Fibroblast of peridontal ligament (primary cell): Measurements from ENCODE around the gene CLEC5A.
"Not testable (repeated sequence)": the region's sequence is repeated elsewhere in the genome, so short reads cannot be mapped to it uniquely, and the experiment has no call there.

Experiments
- DNase-seq: peaks from one replicate; pipeline ENCODE4 v3.0.0-alpha.2; 2010; ENCODE audit errors: extremely low read depth

Gene CLEC5A

DNA sequence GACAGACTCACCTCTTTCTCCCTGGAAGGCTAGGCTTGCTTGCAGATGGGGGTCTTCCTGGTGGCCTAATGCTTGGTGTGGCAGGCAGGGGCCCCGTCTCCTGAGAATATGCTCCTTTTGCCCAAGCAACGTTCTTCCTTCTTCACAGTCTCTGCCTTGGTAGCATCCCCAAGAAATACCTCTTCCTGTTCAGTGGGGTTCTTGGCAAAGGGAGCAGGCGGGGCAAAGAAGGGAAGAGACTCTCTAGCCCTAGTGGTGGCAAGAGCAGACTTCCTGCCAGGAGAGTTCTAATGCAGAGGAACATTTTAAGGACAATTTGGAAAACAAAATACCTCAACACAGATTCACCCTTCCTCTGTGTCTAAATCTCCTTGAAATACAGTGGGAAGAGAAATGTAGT is at the start of gene CLEC5A:
TSS of gene CLEC5A (minus strand) at position 179 of the 400 bp plus-strand sequence. CDS start 682 bp downstream, outside the sequence.
- DNase-seq = no peak

DNA sequence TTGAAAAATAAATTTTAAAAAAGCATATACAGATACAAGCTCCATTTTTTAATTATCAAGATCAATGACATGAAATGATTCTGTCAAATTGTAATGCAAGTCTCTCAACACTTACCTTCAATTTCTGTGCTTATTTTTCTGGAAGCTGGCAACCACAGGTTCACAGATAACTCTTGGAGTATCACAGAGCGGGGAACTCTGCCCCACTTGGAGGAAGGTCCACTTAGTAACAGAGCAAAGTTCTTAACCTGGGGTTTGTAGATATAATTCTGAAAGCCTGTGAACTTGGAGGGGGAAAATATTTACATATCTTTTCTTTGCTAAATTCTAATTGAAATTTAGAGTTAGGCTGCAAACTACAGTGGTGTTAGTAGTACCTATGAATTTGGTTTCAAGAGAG is 46.6 kb upstream of the CLEC5A start:
- DNase-seq = no peak

DNA sequence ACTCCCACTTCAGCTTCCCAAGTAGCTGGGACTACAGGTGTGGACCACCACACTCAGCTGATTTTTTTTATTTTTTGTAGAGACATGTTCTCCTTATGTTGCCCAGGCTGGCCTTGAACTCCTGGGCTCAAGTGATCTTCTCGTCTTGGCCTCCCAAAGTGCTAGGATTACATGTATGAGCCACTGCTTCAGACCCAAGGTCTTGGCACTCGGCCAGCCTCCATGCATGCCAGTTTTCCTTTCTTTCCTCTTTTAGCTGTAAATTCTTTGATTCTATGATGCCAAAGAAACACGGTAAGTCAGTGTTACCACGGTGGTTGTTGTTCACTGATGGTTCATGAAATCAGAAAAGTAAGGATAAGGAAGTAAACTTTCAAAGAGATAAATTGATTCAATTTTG is 45.9 kb upstream of the CLEC5A start:
- no peak for DNase-seq

DNA sequence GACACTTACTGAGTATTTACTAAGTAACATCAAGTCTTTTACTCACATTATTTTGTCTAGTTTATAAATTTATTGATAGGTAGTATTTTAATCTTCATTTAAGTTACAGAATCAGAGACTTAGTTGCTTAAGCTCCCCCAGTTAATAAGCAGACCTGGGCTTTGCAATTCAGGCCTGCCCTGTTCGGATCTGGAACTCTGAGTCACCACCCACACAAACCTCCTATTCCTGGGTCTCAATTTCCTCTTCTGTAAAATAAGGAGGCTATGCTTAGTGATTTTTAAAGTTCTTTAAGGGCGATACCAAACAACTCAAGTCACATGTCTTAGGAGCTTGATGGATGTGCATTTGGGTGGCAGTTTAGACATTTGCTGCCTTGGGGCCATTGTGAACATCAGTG is 45.4 kb upstream of the CLEC5A start:
- DNase-seq = no peak

DNA sequence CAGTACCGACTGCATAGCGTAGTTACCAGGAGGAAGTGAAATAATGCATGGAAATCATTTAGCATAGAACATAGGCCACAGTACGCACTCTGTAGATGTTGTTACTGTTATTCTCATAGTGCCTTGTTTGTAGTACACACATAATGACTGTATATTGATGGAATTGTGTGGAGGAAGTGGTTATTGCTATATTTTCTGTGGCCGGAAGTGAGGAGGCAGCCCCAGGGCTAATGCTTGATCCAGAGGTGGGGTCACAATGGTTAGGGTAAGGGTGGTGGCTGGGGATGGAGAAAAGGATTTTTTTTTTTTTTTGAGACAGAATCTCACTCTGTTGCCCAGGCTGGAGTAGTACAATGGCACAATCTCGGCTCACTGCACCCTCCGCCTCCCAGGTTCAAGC is 44.4 kb upstream of the CLEC5A start:
- no peak for DNase-seq

DNA sequence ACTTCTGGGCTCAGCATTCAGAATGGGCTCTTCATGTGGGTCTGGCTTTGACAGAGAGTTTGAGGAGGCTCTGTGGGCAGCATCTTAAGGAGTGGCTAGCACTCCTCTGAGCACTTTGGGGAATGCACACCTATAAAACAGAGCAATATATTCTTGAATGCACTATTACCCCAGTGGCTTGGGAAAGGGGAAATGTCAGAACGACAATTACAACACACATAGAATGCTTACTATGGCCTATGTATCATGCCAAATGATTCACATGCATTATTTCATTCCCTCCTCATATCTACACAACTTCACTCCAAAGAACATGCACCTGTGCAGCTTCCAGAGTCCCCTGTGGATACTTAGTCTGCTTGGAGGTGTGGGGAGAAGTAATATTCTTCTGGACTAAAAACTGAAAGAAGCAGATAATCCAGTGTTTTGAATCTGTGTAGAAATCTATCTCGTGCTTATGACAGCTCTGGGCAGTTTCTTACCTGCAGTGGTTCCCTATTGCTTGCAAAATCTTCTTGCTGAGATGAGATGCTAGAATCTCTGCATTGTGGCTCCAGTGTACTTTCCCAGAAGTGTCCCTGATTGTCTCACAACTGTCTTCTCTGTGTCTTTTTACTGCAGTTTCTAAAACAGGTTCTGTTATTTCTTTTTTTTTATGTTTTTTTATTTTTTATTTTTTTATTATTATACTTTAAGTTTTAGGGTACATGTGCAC is 43.4 kb upstream of the CLEC5A start:
- no peak for DNase-seq

DNA sequence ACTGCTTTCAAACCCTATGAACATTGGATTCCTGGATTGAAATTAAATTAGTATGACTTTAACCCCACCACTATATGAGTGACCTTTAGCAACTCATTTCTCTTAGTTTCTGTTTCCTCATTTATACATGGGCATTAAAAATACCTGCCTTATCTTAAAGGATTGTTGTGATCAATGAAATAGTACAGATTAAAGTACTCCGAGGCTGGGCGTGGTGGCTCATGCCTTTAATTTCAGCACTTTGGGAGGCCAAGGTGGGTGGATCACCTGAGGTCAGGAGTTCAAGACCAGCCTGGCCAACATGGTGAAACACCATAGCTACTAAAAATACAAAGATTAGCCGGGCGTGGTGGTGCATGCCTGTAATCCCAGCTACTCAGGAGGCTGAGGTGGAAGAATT is 41.0 kb upstream of the CLEC5A start:
- not testable (repeated sequence) for DNase-seq

DNA sequence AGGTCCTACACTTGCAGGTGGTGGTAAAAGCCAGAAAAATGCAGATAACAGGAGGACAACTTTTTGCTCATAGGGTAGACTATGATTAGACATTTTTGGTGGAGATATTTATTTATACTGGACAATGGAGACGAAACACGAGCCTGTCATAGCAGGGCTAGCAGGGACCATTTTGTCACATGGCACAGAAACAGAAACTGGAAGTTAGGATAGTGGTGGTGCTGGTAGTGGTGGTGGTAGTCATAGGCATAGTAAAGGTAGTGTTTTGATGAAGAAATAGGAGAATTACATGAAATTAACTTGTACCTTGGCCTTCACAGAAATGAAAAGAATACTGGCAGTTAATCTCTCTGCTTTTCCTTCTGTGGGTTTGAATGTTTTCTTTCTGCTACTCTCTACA is 40.1 kb upstream of the CLEC5A start:
- DNase-seq = no peak

DNA sequence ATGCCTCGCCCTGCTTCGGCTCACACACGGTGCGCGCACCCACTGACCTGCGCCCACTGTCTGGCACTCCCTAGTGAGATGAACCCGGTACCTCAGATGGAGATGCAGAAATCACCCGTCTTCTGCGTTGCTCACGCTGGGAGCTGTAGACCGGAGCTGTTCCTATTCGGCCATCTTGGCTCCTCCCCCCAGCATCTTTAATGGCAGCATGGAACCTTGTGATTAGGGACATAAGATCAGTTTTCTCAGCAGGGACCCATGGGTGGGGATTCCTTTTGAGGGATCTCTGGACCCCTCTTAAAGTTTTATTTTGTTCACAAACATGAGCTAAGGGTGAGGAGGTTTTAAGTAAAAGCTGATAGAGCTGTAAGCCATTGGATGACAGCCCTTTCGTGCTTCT is 39.2 kb upstream of the CLEC5A start:
- DNase-seq = not testable (repeated sequence)

DNA sequence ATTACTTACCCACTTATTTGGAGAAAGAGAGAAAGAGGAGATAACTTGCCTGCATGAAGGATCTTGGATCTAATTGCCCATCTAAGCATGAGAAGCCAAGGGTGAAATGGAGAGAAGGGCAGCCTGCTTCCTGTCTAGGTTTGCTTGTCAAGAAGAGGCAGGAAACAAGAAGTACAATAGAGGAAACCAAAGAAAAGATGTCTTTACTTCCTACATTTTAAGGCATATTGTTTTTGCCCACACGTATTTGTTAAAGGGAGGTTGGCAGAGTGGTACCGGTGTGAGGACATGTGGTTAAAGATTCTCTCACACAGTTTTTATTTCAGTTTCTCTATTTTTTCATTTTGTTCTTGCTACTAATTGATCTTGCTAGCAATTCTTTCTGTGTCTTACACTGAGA is 32.8 kb upstream of the CLEC5A start:
- DNase-seq = no peak

DNA sequence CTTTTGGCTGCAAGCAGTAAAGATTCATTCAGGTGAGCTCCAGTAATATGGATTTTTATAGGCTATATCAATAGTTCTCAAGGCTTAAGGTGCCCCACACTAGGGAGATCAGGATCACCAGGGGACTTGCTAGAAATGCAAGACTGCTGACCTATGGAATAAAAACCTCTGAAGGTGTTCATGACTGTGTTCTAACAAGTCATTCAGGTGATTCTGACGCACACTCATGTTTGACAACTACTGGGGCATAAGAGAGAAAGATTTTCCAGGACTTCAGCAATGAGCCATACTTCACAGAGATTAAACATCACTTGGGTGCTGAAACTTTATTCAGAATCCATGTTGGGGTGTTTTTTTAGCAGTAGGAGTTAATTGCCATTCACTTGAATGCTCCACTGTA is 31.6 kb upstream of the CLEC5A start:
- no peak for DNase-seq

DNA sequence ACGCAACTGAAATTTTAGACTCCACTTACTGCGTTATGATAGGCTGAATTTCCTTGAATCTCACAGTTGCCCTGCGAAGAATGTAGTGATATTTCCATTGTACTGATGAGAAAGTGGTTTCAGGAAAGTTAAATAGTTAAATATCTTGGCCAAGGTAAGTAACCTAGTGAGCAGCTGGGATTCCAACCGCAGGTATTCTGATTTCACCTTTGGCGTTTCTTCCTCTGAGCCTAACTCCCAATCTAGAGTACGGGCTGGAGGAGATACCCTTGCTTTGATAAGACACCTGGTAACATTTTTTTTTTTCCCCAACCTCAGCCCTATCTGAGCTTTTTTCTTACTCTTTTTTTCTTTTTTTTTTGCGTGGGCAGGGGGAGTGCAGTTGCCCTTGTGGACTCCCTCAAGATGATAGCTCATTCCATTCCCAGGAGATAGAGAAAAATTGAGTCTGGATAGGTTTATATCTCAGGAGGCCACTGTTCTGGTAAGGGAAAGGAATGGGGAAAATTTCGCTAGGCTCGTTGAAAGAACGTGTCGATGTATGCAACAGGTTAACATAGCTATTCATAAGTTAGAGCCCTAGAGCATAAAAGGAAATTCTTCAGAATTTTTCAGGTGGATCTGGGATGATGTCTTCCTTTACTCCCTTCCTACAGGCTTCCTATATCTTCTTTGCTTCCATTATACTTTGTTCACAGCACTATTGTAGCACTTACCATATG is 29.9 kb upstream of the CLEC5A start:
- DNase-seq = no peak

DNA sequence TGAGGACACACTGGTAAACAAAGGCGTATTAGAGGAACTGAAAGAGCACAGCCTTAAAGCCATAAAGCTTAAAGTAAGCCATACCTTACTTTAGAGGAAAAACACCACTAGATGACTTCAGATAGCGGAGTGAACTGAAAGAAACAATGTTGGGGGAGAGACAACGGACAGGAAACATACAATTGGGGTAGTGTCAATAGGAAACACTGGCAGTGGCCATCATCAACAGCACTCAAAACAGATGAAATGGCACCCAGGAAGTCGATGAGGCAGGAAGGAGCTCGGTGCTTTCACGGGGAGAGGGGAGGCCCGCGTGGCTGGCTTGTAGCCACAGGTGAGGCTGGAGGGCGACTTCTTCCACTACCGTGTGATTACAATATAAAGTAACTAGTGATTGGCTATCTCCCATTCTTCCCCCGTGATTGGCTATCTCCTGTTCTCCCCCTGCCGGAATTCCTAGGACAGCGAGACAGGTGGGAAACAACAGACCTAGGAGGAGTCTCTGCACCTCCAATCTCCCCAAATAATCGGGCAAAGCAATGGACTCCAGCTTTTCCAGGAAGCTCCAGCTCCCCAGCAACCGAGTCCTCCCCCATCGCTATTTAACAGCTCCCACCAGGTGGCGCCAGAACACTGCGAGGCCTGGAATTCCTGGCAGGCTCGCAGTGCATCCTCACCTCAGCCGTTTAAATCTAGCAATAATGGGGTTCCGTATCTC is 29.2 kb upstream of the CLEC5A start:
- peak; percentile 41 for DNase-seq

DNA sequence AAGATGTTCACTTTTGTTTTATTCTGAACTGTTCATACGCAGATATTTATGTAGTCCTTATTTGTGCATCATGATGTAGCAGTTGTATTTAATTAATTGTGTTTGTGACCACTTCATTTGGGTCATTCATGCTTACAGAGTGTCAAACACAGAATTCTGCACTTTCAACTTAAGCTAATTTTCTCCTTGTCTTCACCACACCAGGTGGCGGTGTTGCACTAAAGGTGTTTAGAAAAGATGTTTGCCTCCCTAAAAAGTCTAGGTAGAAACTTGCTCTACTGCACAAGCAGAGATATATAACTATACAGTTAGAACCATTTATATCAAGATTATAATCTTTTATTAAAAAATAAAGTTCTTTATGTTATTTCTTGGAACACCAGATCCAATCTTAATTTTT is 28.1 kb upstream of the CLEC5A start:
- no peak for DNase-seq

DNA sequence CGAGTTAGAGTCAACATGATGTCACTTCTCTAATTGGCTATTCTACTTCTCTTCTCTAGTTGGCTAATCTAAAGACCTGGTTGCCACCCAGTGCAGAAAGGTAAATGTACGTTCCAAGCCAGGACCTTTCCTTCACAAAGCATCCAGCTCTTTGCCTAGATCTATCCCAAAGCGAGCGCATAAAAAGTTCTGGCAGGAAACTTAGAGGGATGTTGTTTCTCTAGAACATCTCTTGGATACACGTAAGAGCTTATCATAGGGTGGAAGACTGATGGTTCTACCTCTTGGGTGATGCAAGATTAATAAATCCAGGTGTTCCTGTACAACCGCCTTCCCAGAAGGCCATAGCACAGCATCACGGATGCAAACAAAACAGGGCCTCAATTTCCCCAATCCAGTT is 26.9 kb upstream of the CLEC5A start, which contains the start of gene TAS2R38:
TSS of gene TAS2R38 (minus strand) at position 101 of the 400 bp plus-strand sequence. CDS start at position 17, 84 bp downstream.
- no peak for DNase-seq

DNA sequence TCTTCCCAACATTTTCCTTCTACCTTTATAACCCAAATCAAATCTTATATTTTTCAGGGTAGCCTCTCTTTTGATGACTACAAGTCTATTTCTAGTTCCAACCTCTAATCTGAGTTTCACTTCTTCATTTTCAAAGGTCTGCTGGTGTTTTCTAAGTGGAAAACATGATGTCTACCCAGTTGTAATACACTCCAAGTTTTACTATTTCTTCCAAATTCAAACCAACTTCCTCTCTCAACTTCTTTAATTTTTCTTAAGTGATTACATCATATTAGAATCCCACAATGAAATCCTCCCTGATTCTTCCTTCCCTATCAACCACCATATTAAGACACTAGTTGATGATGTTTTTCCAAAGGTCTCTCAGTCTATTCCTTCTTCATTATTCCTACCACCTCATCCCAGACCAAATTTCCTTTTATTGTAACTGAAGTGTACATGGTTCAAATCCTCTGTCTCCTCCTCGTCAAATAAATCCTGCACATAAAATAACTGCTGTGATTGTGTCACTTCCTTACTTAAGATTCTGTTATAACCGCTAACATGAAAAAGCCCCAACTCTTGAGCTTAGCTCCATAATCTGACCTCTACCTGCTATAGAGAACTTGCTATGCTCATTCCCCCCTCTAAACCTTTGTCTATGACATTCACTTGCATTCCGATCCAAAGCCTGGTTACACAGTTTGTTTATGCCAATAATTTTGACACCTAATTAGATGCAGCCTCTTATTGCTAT is 14.1 kb upstream of the CLEC5A start:
- DNase-seq = no peak

DNA sequence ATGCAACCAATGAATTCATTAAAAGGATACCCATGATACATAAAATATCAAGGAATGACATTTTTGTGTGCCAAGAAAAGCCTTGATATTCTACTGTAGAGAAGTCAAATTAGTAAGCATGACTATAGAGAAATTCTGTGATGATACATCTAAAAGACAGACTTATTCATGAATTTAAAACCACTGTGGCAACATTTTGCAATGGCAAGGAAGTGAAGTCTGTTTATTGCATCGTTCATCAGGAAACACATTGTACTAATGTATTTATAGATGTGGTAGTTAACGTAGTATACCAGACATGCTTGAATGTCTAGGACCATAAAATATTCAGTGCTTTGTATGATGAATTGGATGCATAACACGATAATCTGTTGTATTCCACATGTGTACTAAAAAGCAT is 9.3 kb upstream of the CLEC5A start:
- no peak for DNase-seq

DNA sequence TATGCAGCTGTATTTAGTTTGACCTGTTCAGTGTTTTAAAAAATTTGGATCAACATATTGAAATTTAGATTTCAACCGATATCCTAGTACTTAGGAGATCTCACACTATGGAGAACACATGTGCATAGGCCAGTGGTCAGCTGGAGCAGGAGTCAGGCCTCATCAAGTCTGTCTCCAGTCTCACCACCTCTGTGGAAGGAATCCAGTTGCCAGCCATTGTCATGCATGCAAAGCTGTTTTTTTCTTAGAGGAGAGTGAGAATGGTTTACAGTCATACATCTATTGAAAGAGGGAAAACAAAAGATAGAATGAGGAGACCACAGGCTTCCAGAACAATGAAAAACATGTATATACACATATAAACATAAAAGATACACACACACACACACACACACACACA is 7.6 kb upstream of the CLEC5A start:
- DNase-seq = no peak

DNA sequence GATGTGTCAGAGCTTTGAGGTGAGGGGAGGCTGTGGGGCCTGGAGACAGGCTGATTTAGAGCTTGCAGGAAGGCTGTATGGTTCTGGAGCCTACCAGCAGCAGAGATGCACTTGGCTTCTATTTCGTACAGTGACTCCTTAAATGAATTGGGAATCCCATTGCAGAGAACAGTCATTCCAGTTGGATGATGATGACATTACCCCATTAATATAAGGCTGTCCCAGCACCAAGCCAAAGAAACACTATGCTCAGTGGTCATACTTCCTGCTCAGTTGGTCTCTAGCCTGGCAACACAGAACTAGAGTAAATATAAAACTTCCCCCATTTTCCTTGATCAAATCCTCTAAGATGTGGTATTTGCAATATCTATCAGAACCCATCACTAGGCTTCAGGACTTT is 5.7 kb upstream of the CLEC5A start:
- DNase-seq = no peak

DNA sequence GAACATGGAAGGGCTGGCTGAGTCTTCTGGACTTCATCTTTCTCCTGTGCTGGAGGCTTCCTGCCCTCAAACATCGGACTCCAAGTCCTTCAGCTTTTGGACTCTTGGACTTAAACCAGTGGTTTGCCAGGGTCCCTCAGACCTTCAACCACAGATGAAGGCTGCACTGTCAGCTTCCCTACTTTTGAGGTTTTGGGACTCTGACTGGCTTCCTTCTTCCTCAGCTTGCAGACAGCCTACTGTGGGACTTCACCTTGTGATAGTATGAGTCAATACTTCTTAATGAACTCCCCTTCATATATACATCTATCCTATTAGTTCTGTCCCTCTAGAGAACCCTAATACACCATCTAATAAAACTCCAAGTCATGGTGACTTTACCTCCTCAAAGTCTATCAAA is 4.0 kb upstream of the CLEC5A start:
- DNase-seq = no peak

DNA sequence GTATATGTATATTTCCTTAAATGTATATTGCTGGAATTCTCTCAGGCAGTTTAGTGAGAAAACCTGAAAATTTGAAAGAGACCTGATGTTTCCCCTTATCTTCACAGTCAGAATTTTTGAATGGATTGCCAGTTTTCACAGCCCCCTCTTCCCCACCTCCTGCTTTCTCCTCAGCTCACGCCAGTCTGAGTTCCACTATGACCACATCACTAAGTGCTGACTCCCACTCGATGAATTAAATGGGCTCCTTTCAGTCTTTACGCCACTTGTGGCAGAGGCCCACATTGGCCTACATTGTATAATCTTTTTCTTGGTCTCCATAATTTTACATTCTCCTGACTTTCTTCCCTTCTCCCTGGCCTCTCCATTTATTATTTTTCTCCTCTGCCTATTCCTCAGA is 3.1 kb upstream of the CLEC5A start:
- no peak for DNase-seq

DNA sequence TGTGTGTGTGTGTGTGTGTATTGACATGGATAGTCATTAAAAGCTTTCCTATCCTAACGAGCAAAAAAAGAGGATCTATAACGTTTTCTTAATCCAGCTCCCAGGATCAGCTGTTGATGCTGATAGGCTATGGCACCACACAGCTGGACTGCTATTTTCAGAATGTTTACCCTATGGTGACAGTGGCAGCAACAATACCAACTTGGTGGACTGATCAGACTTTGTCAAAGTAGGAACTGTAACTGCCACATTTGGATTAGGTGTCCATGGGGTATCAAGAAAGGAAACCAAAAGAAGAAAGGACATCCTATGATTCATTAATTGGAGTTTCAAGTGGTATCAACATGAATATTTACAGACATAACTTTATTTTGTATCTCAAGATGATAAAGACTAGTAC is 2.7 kb upstream of the CLEC5A start:
- DNase-seq = no peak
